IMR-90 (cell line): Measurements from ENCODE around the gene MARK2. TPM values are rescaled to one million over a fixed set of nuclear protein-coding genes. Genes with fewer than 3 reads are reported as not detected.

Experiments used
- ATAC-seq: fragments of 200-7000 bp; cut with Tn5 transposase; 2 replicates; pipeline ENCODE4 v1.9.1; 2020; ENCODE audit warnings: low read depth, mild to moderate bottlenecking, moderate library complexity
- BruUV-seq: library from RNA; stranded (reverse); fragments of 400-500 nt; replicated peaks from 2 replicates; lab custom pipeline; 2021; lab: Mats Ljungman, UMichigan
- CTCF ChIA-PET: fragments of 300-600 bp; formaldehyde crosslinking; extraction: SDS; loops from one replicate; lab custom pipeline; 2021; ENCODE audit warnings: antibody characterized with exemption; lab: Yijun Ruan, JAX
- POLR2A ChIA-PET: fragments of 300-600 bp; sonication (Branson Sonifier 250); formaldehyde crosslinking; loops from one replicate; lab custom pipeline; 2022; ENCODE audit warnings: antibody characterized with exemption; ENCODE audit not compliant: unreplicated experiment; lab: Charles Lee
- DNase-seq: peaks from one replicate; pipeline ENCODE4 v3.0.0; 2013
- H2AFZ ChIP-seq: replicated peaks from 2 replicates; pipeline ENCODE3; 2013; ENCODE audit warnings: low read length, mild to moderate bottlenecking; ENCODE audit not compliant: poor library complexity
- H2AK5ac ChIP-seq: 2 replicates; pipeline ENCODE4 v1.6.1; 2013; ENCODE audit warnings: low read depth, low read length, inconsistent platforms
- H2AK9ac ChIP-seq: replicated peaks from 2 replicates; pipeline ENCODE3; 2013; ENCODE audit warnings: mild to moderate bottlenecking, low read depth, low read length, moderate library complexity; ENCODE audit not compliant: poor library complexity
- H2BK120ac ChIP-seq: 2 replicates; pipeline ENCODE4 v1.6.1; 2013; ENCODE audit warnings: low read depth, low read length, inconsistent platforms
- H2BK15ac ChIP-seq: 3 replicates; pipeline ENCODE4 v1.6.1; 2013; ENCODE audit warnings: low read depth, low read length, inconsistent platforms
- H2BK20ac ChIP-seq: 2 replicates; pipeline ENCODE4 v1.6.1; 2013; ENCODE audit warnings: low read depth, mild to moderate bottlenecking, inconsistent platforms, low read length, moderate library complexity
- H2BK5ac ChIP-seq: 2 replicates; pipeline ENCODE4 v1.6.1; 2013; ENCODE audit warnings: mild to moderate bottlenecking, low read depth, low read length, inconsistent platforms; ENCODE audit not compliant: poor library complexity, severe bottlenecking
- H3K14ac ChIP-seq: replicated peaks from 2 replicates; pipeline ENCODE4 v1.6.1; 2013; ENCODE audit warnings: low read depth, low read length, inconsistent platforms
- H3K18ac ChIP-seq: 2 replicates; pipeline ENCODE4 v1.6.1; 2013; ENCODE audit warnings: low read depth, low read length, control low read depth
- H3K23ac ChIP-seq: 2 replicates; pipeline ENCODE4 v1.6.1; 2013; ENCODE audit warnings: low read depth, low read length, inconsistent platforms
- H3K27ac ChIP-seq: 2 replicates; pipeline ENCODE4 v1.5.1; 2013; ENCODE audit warnings: mild to moderate bottlenecking, control low read depth, low read length; ENCODE audit not compliant: insufficient read depth
- H3K27me3 ChIP-seq: 2 replicates; pipeline ENCODE4 v1.6.1; 2013; ENCODE audit warnings: low read length; ENCODE audit not compliant: control insufficient read depth, insufficient read depth
- H3K36me3 ChIP-seq: 2 replicates; pipeline ENCODE4 v1.6.1; 2013; ENCODE audit warnings: low read length, mixed read lengths; ENCODE audit not compliant: control insufficient read depth, insufficient read depth
- H3K4ac ChIP-seq: 2 replicates; pipeline ENCODE4 v1.6.1; 2013; ENCODE audit warnings: low read depth, low read length, inconsistent platforms
- H3K4me1 ChIP-seq: 2 replicates; pipeline ENCODE4 v1.6.1; 2013; ENCODE audit warnings: low read length, mixed read lengths; ENCODE audit not compliant: control insufficient read depth, insufficient read depth
- H3K4me2 ChIP-seq: 2 replicates; pipeline ENCODE4 v1.6.1; 2013; ENCODE audit warnings: low read depth, mild to moderate bottlenecking, control low read depth, low read length, moderate library complexity
- H3K4me3 ChIP-seq: 2 replicates; pipeline ENCODE4 v1.5.1; 2013; ENCODE audit warnings: low read depth, mild to moderate bottlenecking, control low read depth, low read length, moderate library complexity; ENCODE audit not compliant: insufficient read depth
- H3K56ac ChIP-seq: 2 replicates; pipeline ENCODE4 v1.6.1; 2013; ENCODE audit warnings: low read length, inconsistent platforms; ENCODE audit not compliant: insufficient read depth; ENCODE audit errors: extremely low read depth
- H3K79me1 ChIP-seq, 2 experiments: 2 replicates each; pipeline ENCODE4 v1.6.1; 2013; ENCODE audit warnings: low read length in 2 of 2, inconsistent platforms in 1 of 2, low read depth in 1 of 2
- H3K9ac ChIP-seq: 2 replicates; pipeline ENCODE4 v1.6.1; 2013; ENCODE audit warnings: low read depth, low read length, control low read depth
- H3K9me1 ChIP-seq: 2 replicates; pipeline ENCODE4 v1.6.1; 2013; ENCODE audit warnings: low read length, inconsistent platforms; ENCODE audit not compliant: insufficient read depth
- H3K9me3 ChIP-seq: 2 replicates; pipeline ENCODE4 v1.6.1; 2013; ENCODE audit warnings: low read length; ENCODE audit not compliant: control insufficient read depth, insufficient read depth
- H4K20me1 ChIP-seq: 2 replicates; pipeline ENCODE4 v1.6.1; 2013; ENCODE audit warnings: low read length, inconsistent platforms; ENCODE audit not compliant: insufficient read depth
- H4K5ac ChIP-seq: 2 replicates; pipeline ENCODE4 v1.6.1; 2013; ENCODE audit warnings: mild to moderate bottlenecking, low read depth, low read length, control low read depth
- H4K8ac ChIP-seq, 2 experiments: 2 replicates each; pipeline ENCODE4 v1.6.1; 2013; ENCODE audit warnings: low read depth in 2 of 2, low read length in 2 of 2, control low read depth in 1 of 2, inconsistent platforms in 1 of 2
- H4K91ac ChIP-seq: 2 replicates; pipeline ENCODE4 v1.6.1; 2013; ENCODE audit warnings: low read depth, low read length, inconsistent platforms; ENCODE audit not compliant: insufficient read depth
- CEBPB ChIP-seq: IDR thresholded peaks from 2 replicates; pipeline ENCODE4 v1.6.1; 2012; ENCODE audit warnings: low read depth, low read length, improper control_type of control experiment
- NFE2L2 ChIP-seq: fragments of 150-350 bp; IDR thresholded peaks from 2 replicates; pipeline ENCODE4 v1.6.1; 2016; ENCODE audit warnings: low read depth, mild to moderate bottlenecking, low read length
- WGBS, 2 experiments: methylation state at CpG; one replicate each; pipeline versions ENCODE4 v1.1.5 to v1.1.7; 2013; ENCODE audit warnings: missing lambda C conversion rate in 2 of 2; ENCODE audit not compliant: insufficient read length in 1 of 2; ENCODE audit errors: extremely low coverage in 2 of 2; 5-methylcytosine and 5-hydroxymethylcytosine counted together
- dilution Hi-C: fragments of 300-500 bp; cut with HindIII; formaldehyde crosslinking; loops from one replicate; pipeline ENCODE4 v1.14.3; 2018; ENCODE audit warnings: low sequenced_read_pairs; ENCODE audit not compliant: unreplicated experiment
- in situ Hi-C: fragments of 300-500 bp; cut with MboI; formaldehyde crosslinking; loops from 3 replicates; pipeline ENCODE4 v1.14.3; 2019; ENCODE audit warnings: low sequenced_read_pairs, inconsistent platforms, mixed read lengths
- intact Hi-C: fragments of 100-400 bp; cut with micrococcal nuclease; formaldehyde crosslinking; loops from 2 replicates; pipeline ENCODE4 v1.10.0; 2022
- polyA plus RNA-seq, 3 experiments: library from polyadenylated mRNA; depleted of rRNA; stranded (reverse); fragments of >200 nt; gene quantifications; 2 replicates each; pipeline ENCODE4 v1.2.3, GENCODE V29; 2012; ENCODE audit warnings: low replicate concordance in 1 of 3
- total RNA-seq: library from RNA; depleted of rRNA; stranded (reverse); fragments of >200 nt; gene quantifications from 2 replicates; pipeline ENCODE4 v1.2.3, GENCODE V29; 2012

The MARK2 gene
- total and polyA plus RNA-seq, 2 of the 4 experiments (the other 2 are of a cell fraction), result 6.6 to 17.3 TPM

DNA sequence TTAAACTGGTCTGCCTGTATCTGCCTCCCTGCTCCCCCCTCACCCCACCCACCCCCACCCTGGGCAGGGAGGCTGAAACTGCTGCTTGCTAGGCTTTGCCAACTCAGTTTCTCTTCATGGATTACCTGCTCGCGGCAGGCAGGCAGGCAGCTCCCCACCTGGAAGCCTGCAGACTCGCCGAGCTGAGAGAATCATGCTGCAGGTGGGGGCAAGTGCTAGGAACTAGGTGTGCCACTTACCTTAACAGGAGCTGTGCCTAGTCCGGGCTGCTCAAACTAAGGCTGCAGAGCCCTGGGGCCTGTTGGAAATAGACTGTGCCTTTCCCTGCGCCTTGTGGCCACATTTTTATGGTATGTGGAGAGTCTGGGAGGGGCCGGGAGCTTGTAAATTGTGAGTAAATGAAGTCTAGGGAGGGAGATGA lies 30.3 kb downstream of the MARK2 start:
- Histone ChIP-seq H3K4me1 (peaks cover 16% of the 10 kb centered on the region; the same call in 1 of the 2 replicates), H3K36me3 (peaks cover 4% of the 10 kb centered on the region; the same call in 1 of the 2 replicates), H3K79me1 (peaks cover 46 to 89% of the 10 kb centered on the region in 2 experiments), H2BK5ac (no peak overlapping the region), H2AK5ac (no peak overlapping the region), H2AFZ (no peak overlapping the region), H3K56ac (no peak overlapping the region), H3K4me3 (no peak overlapping the region), H2BK15ac (no peak overlapping the region), H4K91ac (no peak overlapping the region), H3K4me2 (no peak overlapping the region), H3K4ac (no peak overlapping the region), H3K27ac (no peak overlapping the region), H3K23ac (no peak overlapping the region), H2BK120ac (no peak overlapping the region), H4K5ac (no peak overlapping the region), H4K20me1 (peaks cover 98% of the 10 kb centered on the region), H3K14ac (no peak overlapping the region), H2BK20ac (no peak overlapping the region), H3K27me3 (no peaks in the 10 kb centered on the region), H3K9me1 (peaks cover 18% of the 10 kb centered on the region), H3K9ac (no peak overlapping the region), H2AK9ac (no peak overlapping the region), H3K18ac (no peak overlapping the region), H4K8ac (no peak overlapping the region), H3K9me3 (no peaks in the 10 kb centered on the region)
- CTCF ChIA-PET, result interaction anchor here (0.6 kb wide), 1 partner anchor 11 kb away, joined by 4 read pairs; no protein-coding TSS in a partner anchor
- DNase-seq, result no peak
- TF ChIP-seq NFE2L2 (no peak), CEBPB (no peak)
- intact Hi-C loops, result no loop called here
- dilution Hi-C loops, result no loop called here
- in situ Hi-C loops, result no loop called here
- POLR2A ChIA-PET, result no interaction called here
- WGBS, 2 experiments, result 92% methylated on average over 7 of the region's 7 CpGs; no CpG with 5 or more reads in 1 of the 2 experiments
- no peak for ATAC-seq
- BruUV-seq, result no TSS peak
